Measurements from ENCODE around the gene NEMP1.

- no peak for TF ChIP-seq CTCF (conservative IDR thresholded peaks at IDR 0.05 in 1 of 2, IDR thresholded peaks at IDR 0.05 in 1 of 2; ENCODE audit: extremely low read depth in 1 of 2, insufficient read depth in 1 of 2, low read depth in 1 of 2, low read length in 2 of 2)
- TF ChIP-seq EZH2 (IDR thresholded peaks at IDR 0.05; ENCODE audit: borderline replicate concordance, low read length): no peak
These were observed 59.7 kb downstream of the NEMP1 start for GRCh38 chr12:57018906-57019305.

Measured in mammary epithelial cell (primary cell).